ENCODE data around the gene TPD52L1.

The TPD52L1 gene

DNA sequence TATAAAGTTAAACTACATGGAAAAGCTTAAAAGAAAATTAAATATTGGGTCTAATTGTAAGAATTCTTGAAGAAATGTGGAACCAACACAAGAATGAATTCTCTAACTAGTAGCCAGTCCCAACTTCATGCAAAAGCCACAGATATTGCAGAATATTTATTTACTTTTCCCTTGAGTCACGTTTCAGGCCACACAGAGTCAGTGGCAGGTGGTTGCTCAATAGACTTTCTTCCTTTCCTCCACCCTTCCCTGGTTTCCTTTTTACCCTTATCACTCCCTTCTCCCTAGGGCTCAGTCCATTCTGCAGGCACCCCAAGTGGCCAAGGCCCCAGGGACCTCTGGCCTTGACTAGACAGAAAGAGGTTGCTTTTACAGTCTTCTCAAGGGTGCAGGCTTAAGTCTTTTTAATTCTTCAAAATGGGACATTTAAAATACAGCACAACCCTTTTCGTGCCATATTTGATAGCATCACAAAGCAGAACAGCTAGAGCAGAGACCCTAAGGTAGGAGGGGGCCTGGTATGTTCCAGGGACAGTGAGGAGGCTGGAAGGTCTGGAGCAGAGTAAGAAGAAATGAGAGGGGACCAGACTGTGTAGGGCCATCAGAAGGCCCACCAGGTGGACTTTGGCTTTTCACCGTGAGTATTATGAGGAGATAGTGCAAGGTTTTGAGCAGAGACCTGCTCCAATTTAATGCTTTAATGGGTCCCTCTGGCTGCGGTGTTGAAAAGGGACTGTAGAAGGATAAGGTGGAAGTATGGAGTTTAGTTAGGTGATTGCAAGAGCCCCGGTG, 83.2 kb downstream of the TPD52L1 start:
- ATAC-seq = no peak

DNA sequence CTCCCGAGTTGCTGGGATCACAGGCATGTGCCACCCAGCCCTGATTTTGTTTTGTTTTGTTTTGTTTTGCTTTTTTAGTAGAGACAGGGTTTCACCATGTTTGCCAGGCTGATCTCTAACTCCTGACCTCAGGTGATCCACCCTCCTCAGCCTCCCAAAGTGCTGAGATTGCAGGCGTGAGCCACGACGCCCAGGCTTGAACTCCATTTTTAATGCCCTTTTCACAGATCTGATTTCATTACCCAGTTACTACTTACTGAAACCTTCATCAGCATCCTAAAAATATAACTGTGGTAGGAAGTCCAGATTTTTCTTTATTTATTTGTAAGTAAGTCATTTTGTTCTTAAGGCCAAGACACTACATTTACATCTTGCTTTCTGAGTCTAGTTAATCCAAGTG, 84.2 kb downstream of the TPD52L1 start:
- no peak for ATAC-seq
- TF ChIP-seq SNAI2 (CRISPR knock-in tag; IDR thresholded peaks at IDR 0.05) (no peak), CSDC2 (CRISPR knock-in tag; IDR thresholded peaks at IDR 0.05) (no peak), PPARA (CRISPR knock-in tag; IDR thresholded peaks at IDR 0.05; ENCODE audit: borderline replicate concordance) (no peak), ARNTL (CRISPR knock-in tag; IDR thresholded peaks at IDR 0.05; ENCODE audit: borderline replicate concordance, low read depth) (no peak), ISL1 (CRISPR knock-in tag; IDR thresholded peaks at IDR 0.05) (no peak), ZFP30 (CRISPR knock-in tag; IDR thresholded peaks at IDR 0.05) (no peak), OSR1 (CRISPR knock-in tag; IDR thresholded peaks at IDR 0.05) (no peak), RARB (CRISPR knock-in tag; IDR thresholded peaks at IDR 0.05) (no peak), ZC3H10 (CRISPR knock-in tag; IDR thresholded peaks at IDR 0.05) (no peak), ZNF70 (CRISPR knock-in tag; IDR thresholded peaks at IDR 0.05) (no peak), ZNF565 (CRISPR knock-in tag; conservative IDR thresholded peaks at IDR 0.05; ENCODE audit: low read depth) (no peak), BACH2 (CRISPR knock-in tag; IDR thresholded peaks at IDR 0.05; ENCODE audit: borderline replicate concordance) (no peak), ZNF8 (CRISPR knock-in tag; IDR thresholded peaks at IDR 0.05) (no peak)
- TF ChIP-seq, protein P1, sequence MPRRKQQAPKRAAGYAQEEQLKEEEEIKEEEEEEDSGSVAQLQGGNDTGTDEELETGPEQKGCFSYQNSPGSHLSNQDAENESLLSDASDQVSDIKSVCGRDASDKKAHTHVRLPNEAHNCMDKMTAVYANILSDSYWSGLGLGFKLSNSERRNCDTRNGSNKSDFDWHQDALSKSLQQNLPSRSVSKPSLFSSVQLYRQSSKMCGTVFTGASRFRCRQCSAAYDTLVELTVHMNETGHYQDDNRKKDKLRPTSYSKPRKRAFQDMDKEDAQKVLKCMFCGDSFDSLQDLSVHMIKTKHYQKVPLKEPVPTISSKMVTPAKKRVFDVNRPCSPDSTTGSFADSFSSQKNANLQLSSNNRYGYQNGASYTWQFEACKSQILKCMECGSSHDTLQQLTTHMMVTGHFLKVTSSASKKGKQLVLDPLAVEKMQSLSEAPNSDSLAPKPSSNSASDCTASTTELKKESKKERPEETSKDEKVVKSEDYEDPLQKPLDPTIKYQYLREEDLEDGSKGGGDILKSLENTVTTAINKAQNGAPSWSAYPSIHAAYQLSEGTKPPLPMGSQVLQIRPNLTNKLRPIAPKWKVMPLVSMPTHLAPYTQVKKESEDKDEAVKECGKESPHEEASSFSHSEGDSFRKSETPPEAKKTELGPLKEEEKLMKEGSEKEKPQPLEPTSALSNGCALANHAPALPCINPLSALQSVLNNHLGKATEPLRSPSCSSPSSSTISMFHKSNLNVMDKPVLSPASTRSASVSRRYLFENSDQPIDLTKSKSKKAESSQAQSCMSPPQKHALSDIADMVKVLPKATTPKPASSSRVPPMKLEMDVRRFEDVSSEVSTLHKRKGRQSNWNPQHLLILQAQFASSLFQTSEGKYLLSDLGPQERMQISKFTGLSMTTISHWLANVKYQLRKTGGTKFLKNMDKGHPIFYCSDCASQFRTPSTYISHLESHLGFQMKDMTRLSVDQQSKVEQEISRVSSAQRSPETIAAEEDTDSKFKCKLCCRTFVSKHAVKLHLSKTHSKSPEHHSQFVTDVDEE (CRISPR knock-in tag; IDR thresholded peaks at IDR 0.05) = no peak
- TF ChIP-seq, protein P2, sequence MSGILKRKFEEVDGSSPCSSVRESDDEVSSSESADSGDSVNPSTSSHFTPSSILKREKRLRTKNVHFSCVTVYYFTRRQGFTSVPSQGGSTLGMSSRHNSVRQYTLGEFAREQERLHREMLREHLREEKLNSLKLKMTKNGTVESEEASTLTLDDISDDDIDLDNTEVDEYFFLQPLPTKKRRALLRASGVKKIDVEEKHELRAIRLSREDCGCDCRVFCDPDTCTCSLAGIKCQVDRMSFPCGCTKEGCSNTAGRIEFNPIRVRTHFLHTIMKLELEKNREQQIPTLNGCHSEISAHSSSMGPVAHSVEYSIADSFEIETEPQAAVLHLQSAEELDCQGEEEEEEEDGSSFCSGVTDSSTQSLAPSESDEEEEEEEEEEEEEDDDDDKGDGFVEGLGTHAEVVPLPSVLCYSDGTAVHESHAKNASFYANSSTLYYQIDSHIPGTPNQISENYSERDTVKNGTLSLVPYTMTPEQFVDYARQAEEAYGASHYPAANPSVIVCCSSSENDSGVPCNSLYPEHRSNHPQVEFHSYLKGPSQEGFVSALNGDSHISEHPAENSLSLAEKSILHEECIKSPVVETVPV (CRISPR knock-in tag; IDR thresholded peaks at IDR 0.05) = no peak

More for the DNA sequence above, 83.2 kb downstream of the TPD52L1 start:
- TF ChIP-seq GLIS3 (CRISPR knock-in tag; IDR thresholded peaks at IDR 0.05) (no peak), ZNF70 (CRISPR knock-in tag; IDR thresholded peaks at IDR 0.05) (no peak), ZFP30 (CRISPR knock-in tag; IDR thresholded peaks at IDR 0.05) (no peak), ARNTL (CRISPR knock-in tag; IDR thresholded peaks at IDR 0.05; ENCODE audit: borderline replicate concordance, low read depth) (no peak), ZNF565 (CRISPR knock-in tag; conservative IDR thresholded peaks at IDR 0.05; ENCODE audit: low read depth) (no peak), PPARA (CRISPR knock-in tag; IDR thresholded peaks at IDR 0.05; ENCODE audit: borderline replicate concordance) (no peak), OSR1 (CRISPR knock-in tag; IDR thresholded peaks at IDR 0.05) (no peak), CSDC2 (CRISPR knock-in tag; IDR thresholded peaks at IDR 0.05) (no peak), ISL1 (CRISPR knock-in tag; IDR thresholded peaks at IDR 0.05) (no peak), TCF4 (CRISPR knock-in tag; IDR thresholded peaks at IDR 0.05; ENCODE audit: borderline replicate concordance) (no peak), SNAI2 (CRISPR knock-in tag; IDR thresholded peaks at IDR 0.05) (no peak), ZNF8 (CRISPR knock-in tag; IDR thresholded peaks at IDR 0.05) (no peak), ZFP3 (CRISPR knock-in tag; IDR thresholded peaks at IDR 0.05) (no peak)
- TF ChIP-seq, protein P1 (CRISPR knock-in tag; IDR thresholded peaks at IDR 0.05) = no peak
- TF ChIP-seq, protein P3, sequence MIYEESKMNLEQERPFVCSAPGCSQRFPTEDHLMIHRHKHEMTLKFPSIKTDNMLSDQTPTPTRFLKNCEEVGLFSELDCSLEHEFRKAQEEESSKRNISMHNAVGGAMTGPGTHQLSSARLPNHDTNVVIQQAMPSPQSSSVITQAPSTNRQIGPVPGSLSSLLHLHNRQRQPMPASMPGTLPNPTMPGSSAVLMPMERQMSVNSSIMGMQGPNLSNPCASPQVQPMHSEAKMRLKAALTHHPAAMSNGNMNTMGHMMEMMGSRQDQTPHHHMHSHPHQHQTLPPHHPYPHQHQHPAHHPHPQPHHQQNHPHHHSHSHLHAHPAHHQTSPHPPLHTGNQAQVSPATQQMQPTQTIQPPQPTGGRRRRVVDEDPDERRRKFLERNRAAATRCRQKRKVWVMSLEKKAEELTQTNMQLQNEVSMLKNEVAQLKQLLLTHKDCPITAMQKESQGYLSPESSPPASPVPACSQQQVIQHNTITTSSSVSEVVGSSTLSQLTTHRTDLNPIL (CRISPR knock-in tag; IDR thresholded peaks at IDR 0.05; ENCODE audit: low read depth) = no peak

DNA sequence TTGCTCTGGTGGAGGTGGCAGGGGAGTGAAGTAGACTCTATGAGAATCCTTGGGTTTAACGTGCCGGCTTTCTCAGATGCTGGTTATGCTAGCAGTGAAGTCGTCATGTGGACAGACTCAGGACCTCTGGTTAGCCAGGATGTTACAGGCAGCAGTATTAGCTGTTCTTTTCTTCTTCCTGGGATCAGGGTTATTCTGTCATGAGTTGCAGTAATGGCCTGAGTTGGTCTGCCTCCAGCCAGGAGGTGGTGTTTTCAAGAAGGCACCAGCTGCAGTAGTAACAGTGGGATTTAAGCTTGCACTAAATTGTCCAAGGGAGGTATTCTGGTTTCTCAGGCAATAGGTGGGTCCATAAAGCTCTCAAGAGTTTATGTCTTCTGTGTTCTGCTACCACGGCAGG, 91.5 kb downstream of the TPD52L1 start:
- ATAC-seq = no peak
- TF ChIP-seq OSR1 (CRISPR knock-in tag; IDR thresholded peaks at IDR 0.05) = no peak
- no peak for TF ChIP-seq ZC3H10 (CRISPR knock-in tag; IDR thresholded peaks at IDR 0.05)
- TF ChIP-seq, protein P4, sequence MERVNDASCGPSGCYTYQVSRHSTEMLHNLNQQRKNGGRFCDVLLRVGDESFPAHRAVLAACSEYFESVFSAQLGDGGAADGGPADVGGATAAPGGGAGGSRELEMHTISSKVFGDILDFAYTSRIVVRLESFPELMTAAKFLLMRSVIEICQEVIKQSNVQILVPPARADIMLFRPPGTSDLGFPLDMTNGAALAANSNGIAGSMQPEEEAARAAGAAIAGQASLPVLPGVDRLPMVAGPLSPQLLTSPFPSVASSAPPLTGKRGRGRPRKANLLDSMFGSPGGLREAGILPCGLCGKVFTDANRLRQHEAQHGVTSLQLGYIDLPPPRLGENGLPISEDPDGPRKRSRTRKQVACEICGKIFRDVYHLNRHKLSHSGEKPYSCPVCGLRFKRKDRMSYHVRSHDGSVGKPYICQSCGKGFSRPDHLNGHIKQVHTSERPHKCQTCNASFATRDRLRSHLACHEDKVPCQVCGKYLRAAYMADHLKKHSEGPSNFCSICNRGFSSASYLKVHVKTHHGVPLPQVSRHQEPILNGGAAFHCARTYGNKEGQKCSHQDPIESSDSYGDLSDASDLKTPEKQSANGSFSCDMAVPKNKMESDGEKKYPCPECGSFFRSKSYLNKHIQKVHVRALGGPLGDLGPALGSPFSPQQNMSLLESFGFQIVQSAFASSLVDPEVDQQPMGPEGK (CRISPR knock-in tag; IDR thresholded peaks at IDR 0.05; ENCODE audit: borderline replicate concordance) = no peak
- TF ChIP-seq, protein P5, sequence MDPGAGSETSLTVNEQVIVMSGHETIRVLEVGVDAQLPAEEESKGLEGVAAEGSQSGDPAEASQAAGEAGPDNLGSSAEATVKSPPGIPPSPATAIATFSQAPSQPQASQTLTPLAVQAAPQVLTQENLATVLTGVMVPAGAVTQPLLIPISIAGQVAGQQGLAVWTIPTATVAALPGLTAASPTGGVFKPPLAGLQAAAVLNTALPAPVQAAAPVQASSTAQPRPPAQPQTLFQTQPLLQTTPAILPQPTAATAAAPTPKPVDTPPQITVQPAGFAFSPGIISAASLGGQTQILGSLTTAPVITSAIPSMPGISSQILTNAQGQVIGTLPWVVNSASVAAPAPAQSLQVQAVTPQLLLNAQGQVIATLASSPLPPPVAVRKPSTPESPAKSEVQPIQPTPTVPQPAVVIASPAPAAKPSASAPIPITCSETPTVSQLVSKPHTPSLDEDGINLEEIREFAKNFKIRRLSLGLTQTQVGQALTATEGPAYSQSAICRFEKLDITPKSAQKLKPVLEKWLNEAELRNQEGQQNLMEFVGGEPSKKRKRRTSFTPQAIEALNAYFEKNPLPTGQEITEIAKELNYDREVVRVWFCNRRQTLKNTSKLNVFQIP (CRISPR knock-in tag; IDR thresholded peaks at IDR 0.05; ENCODE audit: borderline replicate concordance, low read depth) = no peak

Data from SK-N-SH treated with all-trans-retinoic acid at 6 μM for 48 hours (cell line).